Measurements from ENCODE around the gene SLC22A23. TPM values are rescaled to one million over a fixed set of nuclear protein-coding genes. Genes with fewer than 3 reads are reported as not detected.

SLC22A23 gene
- total and polyA plus RNA-seq, 2 of the 4 experiments (the other 2 are of a cell fraction), result 0.72 to 1.6 TPM

GRCh38 chr6:3369985-3370360 lies 86.9 kb downstream of the SLC22A23 start:
- H3K9me1 ChIP-seq (ENCODE audit: insufficient read depth, low read length), result no peaks in the 10 kb centered on the region
- no peak overlapping the region for H3K4me2 ChIP-seq (ENCODE audit: low read depth, low read length)
- no peak overlapping the region for H3K4me3 ChIP-seq (ENCODE audit: insufficient read depth, low read depth, low read length)
- BruUV-seq (replicated peaks), result no TSS peak
- no peak overlapping the region for H2BK120ac ChIP-seq (ENCODE audit: low read depth, low read length)
- H3K18ac ChIP-seq (ENCODE audit: low read depth, low read length), result no peak overlapping the region
- DNase-seq, result no peak
- H4K20me1 ChIP-seq (ENCODE audit: insufficient read depth, low read length), result no peaks in the 10 kb centered on the region
- H2BK5ac ChIP-seq (ENCODE audit: low read depth, low read length, poor library complexity, severe bottlenecking), result no peak overlapping the region
- ATAC-seq (ENCODE audit: low read depth), result no peak
- H3K14ac ChIP-seq (replicated peaks; ENCODE audit: low read depth, low read length), result no peak overlapping the region
- no peaks in the 10 kb centered on the region for H3K79me1 ChIP-seq (ENCODE audit: low read depth in 1 of 2, low read length in 2 of 2)
- no peaks in the 10 kb centered on the region for H3K9me3 ChIP-seq (ENCODE audit: control insufficient read depth, insufficient read depth, low read length)
- in situ Hi-C loops (cut with MboI; ENCODE audit: low sequenced_read_pairs) (no loop called here), intact Hi-C loops (cut with micrococcal nuclease) (no loop called here), dilution Hi-C loops (cut with HindIII; ENCODE audit: low sequenced_read_pairs, unreplicated experiment) (no loop called here)
- H3K56ac ChIP-seq (ENCODE audit: extremely low read depth, insufficient read depth, low read length), result no peak overlapping the region
- H2BK15ac ChIP-seq (ENCODE audit: low read depth, low read length), result no peak overlapping the region
- no peak overlapping the region for H2AFZ ChIP-seq (replicated peaks; ENCODE audit: low read length, poor library complexity)
- no peak overlapping the region for H4K91ac ChIP-seq (ENCODE audit: insufficient read depth, low read depth, low read length)
- CTCF ChIA-PET, result no interaction called here
- no peak overlapping the region for H3K9ac ChIP-seq (ENCODE audit: low read depth, low read length)
- TF ChIP-seq RAD21 (IDR thresholded peaks at IDR 0.05; ENCODE audit: low read length) (no peak), BHLHE40 (IDR thresholded peaks at IDR 0.05; ENCODE audit: low read depth, low read length) (no peak), MAFK (IDR thresholded peaks at IDR 0.05; ENCODE audit: low read depth, low read length) (no peak), MAZ (IDR thresholded peaks at IDR 0.05; ENCODE audit: borderline replicate concordance, low read depth, low read length) (no peak), MXI1 (IDR thresholded peaks at IDR 0.05; ENCODE audit: borderline replicate concordance, low read depth, low read length) (no peak), SMC3 (IDR thresholded peaks at IDR 0.05; ENCODE audit: low read depth, low read length) (no peak), ELK1 (IDR thresholded peaks at IDR 0.05; ENCODE audit: borderline replicate concordance, low read depth, low read length) (no peak), RCOR1 (IDR thresholded peaks at IDR 0.05; ENCODE audit: insufficient replicate concordance, low read length) (no peak), RFX5 (IDR thresholded peaks at IDR 0.05; ENCODE audit: low read depth, low read length) (no peak), POLR2A (IDR thresholded peaks at IDR 0.05; ENCODE audit: low read depth, low read length) (no peak), NFE2L2 (IDR thresholded peaks at IDR 0.05; ENCODE audit: low read depth, low read length) (no peak), CEBPB (IDR thresholded peaks at IDR 0.05; ENCODE audit: low read depth, low read length) (no peak), FOS (IDR thresholded peaks at IDR 0.05; ENCODE audit: low read depth, low read length) (no peak), USF2 (IDR thresholded peaks at IDR 0.05; ENCODE audit: low read depth, low read length) (no peak), CHD1 (IDR thresholded peaks at IDR 0.05; ENCODE audit: low read depth, low read length) (no peak), CTCF (conservative IDR thresholded peaks at IDR 0.05; ENCODE audit: low read depth, low read length) (no peak)
- H3K4ac ChIP-seq (ENCODE audit: low read depth, low read length), result no peak overlapping the region
- H3K23ac ChIP-seq (ENCODE audit: low read depth, low read length), result no peak overlapping the region
- no peak overlapping the region for H2AK9ac ChIP-seq (replicated peaks; ENCODE audit: low read depth, low read length, poor library complexity)
- H3K36me3 ChIP-seq (ENCODE audit: control insufficient read depth, insufficient read depth, low read length), result no peaks in the 10 kb centered on the region
- WGBS, 2 experiments (ENCODE audit: extremely low coverage in 2 of 2, insufficient read length in 1 of 2), result no CpG with 5 or more reads among the region's 5 CpGs
- H2BK20ac ChIP-seq (ENCODE audit: low read depth, low read length), result no peak overlapping the region
- H2AK5ac ChIP-seq (ENCODE audit: low read depth, low read length), result no peak overlapping the region
- H4K8ac ChIP-seq (ENCODE audit: low read depth in 2 of 2, low read length in 2 of 2), result no peak overlapping the region
- no peak overlapping the region for H4K5ac ChIP-seq (ENCODE audit: low read depth, low read length)
- H3K27me3 ChIP-seq (ENCODE audit: control insufficient read depth, insufficient read depth, low read length), result peaks cover 43% of the 10 kb centered on the region
- H3K4me1 ChIP-seq (ENCODE audit: control insufficient read depth, insufficient read depth, low read length), result no peaks in the 10 kb centered on the region
- H3K27ac ChIP-seq (ENCODE audit: insufficient read depth, low read length), result no peak overlapping the region
- POLR2A ChIA-PET (ENCODE audit: unreplicated experiment), result no interaction called here
